Body of pancreas (tissue), 4 donors: Measurements from ENCODE around the gene CLDN5.

Source experiments
- CTCF ChIP-seq, 7 experiments: fragments of 450-650 bp in 4 of 7; fragments of 200-600 bp in 3 of 7; sonication (generic) in 3 of 7; IDR thresholded peaks; one replicate each; pipeline ENCODE4 v1.5.1; 2016 to 2019; ENCODE audit warnings: antibody characterized with exemption in 7 of 7
- POLR2A ChIP-seq, 3 donors: fragments of 450-650 bp; IDR thresholded peaks; one replicate each; pipeline ENCODE4 v1.6.1; 2016; ENCODE audit warnings: antibody characterized with exemption in 3 of 3, mild to moderate bottlenecking in 2 of 3

- TF ChIP-seq CTCF (IDR thresholded peaks at IDR 0.05) (no peak), POLR2A (IDR thresholded peaks at IDR 0.05) (no peak)
Measured at GRCh38 chr22:19559324-19559811, 35.2 kb upstream of the CLDN5 start.
